Measurements from ENCODE around the gene TAF1A.

GRCh38 chr1:222539951-222540597 is 49.7 kb downstream of the TAF1A start:
- TF ChIP-seq CTCF (IDR thresholded peaks at IDR 0.05) (no peak), POLR2AphosphoS5 (IDR thresholded peaks at IDR 0.05) (no peak)
